ENCODE measurements around the gene GALM. TPM values are rescaled to one million over a fixed set of nuclear protein-coding genes. Genes with fewer than 3 reads are reported as not detected.

GALM gene
- total and polyA plus RNA-seq, 2 donors from 2014 or later: 17.9 to 79.9 TPM

DNA sequence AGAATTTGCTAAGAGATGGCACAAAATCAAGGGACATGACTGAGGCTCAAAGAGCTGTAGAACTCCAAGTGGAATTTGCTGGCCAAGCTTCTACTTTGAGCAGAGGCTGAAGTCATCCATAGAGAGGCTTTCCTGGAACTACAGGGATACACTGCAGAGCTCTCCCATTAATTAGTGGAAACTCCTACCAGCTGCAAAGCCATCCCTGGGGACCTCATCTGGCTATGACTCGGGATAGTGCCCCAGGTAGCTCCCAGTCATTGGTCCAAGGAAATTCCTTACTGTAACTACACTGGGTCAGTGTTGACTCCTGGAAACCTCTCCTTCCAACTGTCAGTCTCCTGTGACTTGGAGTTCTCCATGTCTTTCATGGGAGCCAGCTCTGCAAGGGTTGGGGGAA, 10.5 kb upstream of the GALM start:
- Histone ChIP-seq H3K4me3 (ENCODE audit: low read length in 3 of 3) (no peak overlapping the region), H3K27ac (ENCODE audit: low read depth in 2 of 2, low read length in 2 of 2) (no peak overlapping the region), H3K36me3 (ENCODE audit: control insufficient read depth in 2 of 3, insufficient read depth in 3 of 3, low read length in 3 of 3) (no peaks in the 10 kb centered on the region), H3K9ac (ENCODE audit: low read length in 3 of 3) (no peak overlapping the region), H3K4me1 (ENCODE audit: control insufficient read depth in 2 of 3, insufficient read depth in 2 of 3, low read depth in 1 of 3, low read length in 3 of 3) (no peaks in the 10 kb centered on the region), H3K27me3 (ENCODE audit: control insufficient read depth, insufficient read depth, low read length) (no peaks in the 10 kb centered on the region), H3K9me3 (ENCODE audit: control insufficient read depth in 2 of 3, insufficient read depth in 1 of 3, low read length in 3 of 3) (no peaks in the 10 kb centered on the region)
- FAIRE-seq (no peak), DNase-seq (no peak)
- TF ChIP-seq, protein P1, sequence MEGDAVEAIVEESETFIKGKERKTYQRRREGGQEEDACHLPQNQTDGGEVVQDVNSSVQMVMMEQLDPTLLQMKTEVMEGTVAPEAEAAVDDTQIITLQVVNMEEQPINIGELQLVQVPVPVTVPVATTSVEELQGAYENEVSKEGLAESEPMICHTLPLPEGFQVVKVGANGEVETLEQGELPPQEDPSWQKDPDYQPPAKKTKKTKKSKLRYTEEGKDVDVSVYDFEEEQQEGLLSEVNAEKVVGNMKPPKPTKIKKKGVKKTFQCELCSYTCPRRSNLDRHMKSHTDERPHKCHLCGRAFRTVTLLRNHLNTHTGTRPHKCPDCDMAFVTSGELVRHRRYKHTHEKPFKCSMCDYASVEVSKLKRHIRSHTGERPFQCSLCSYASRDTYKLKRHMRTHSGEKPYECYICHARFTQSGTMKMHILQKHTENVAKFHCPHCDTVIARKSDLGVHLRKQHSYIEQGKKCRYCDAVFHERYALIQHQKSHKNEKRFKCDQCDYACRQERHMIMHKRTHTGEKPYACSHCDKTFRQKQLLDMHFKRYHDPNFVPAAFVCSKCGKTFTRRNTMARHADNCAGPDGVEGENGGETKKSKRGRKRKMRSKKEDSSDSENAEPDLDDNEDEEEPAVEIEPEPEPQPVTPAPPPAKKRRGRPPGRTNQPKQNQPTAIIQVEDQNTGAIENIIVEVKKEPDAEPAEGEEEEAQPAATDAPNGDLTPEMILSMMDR (IDR thresholded peaks at IDR 0.05; ENCODE audit: borderline replicate concordance, extremely low read depth, insufficient read depth): no peak
- intact Hi-C loops (cut with DNase I): no loop called here

DNA sequence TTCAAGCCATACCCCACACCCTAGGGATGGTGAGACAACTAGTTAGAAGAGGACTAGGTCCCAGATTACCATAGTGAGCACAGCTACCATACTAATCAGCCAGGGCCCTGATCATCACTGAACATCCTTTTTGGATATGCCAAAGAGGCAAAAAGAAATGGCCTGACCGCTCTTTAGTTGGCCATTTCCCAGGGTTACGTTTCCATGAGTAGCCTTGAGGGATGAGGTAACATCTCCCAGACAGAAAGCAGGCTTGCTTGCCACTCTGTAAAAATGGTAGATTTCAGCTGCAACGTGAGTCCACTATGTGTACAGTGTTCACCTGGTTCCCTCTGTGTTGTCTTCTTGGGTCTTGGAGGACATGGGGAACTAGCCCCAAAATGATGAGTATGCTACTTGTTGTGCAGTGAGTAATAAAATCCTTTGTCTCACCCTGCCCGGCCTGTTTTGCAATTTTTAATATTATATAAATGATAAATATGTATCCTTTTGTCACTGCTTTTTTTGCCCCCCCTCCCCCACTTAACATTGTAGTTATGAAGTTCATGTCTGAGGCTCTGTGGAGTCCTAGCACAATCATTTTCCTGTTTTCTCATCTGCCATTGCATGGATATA, 8.9 kb upstream of the GALM start:
- TF ChIP-seq, protein P1 (IDR thresholded peaks at IDR 0.05; ENCODE audit: borderline replicate concordance, extremely low read depth, insufficient read depth): no peak
- no peak for FAIRE-seq
- Histone ChIP-seq H3K27me3 (ENCODE audit: control insufficient read depth, insufficient read depth, low read length) (no peaks in the 10 kb centered on the region), H3K9ac (ENCODE audit: low read length in 3 of 3) (no peak overlapping the region), H3K36me3 (ENCODE audit: control insufficient read depth in 2 of 3, insufficient read depth in 3 of 3, low read length in 3 of 3) (no peaks in the 10 kb centered on the region), H3K4me1 (ENCODE audit: control insufficient read depth in 2 of 3, insufficient read depth in 2 of 3, low read depth in 1 of 3, low read length in 3 of 3) (no peaks in the 10 kb centered on the region), H3K27ac (ENCODE audit: low read depth in 2 of 2, low read length in 2 of 2) (no peak overlapping the region), H3K9me3 (ENCODE audit: control insufficient read depth in 2 of 3, insufficient read depth in 1 of 3, low read length in 3 of 3) (no peaks in the 10 kb centered on the region), H3K4me3 (ENCODE audit: low read length in 3 of 3) (no peak overlapping the region)
- no peak for DNase-seq
- intact Hi-C loops (cut with DNase I): no loop called here

DNA sequence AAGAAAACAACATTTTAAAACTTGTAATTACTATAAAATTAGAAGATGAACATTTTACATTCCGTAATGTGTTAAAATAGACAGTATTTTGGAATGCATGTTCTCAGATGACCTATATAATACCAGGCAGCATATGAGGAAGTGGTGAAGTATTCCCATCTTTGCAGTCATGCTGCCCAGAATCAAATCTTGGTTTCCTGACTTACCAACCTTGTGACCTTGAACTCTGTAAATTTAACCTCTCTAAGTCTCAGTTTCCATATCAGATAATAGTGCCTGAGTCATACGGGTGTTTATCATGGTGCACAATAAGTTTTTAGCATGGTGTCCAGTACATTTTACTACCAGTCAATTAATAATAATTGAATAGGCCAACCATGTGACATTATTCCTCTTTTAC, 7.3 kb upstream of the GALM start:
- H3K27me3 ChIP-seq (ENCODE audit: control insufficient read depth, insufficient read depth, low read length): no peaks in the 10 kb centered on the region
- TF ChIP-seq, protein P1 (IDR thresholded peaks at IDR 0.05; ENCODE audit: borderline replicate concordance, extremely low read depth, insufficient read depth): no peak
- H3K9ac ChIP-seq (ENCODE audit: low read length in 3 of 3): no peak overlapping the region
- intact Hi-C loops (cut with DNase I): no loop called here
- H3K27ac ChIP-seq (ENCODE audit: low read depth in 2 of 2, low read length in 2 of 2): no peak overlapping the region
- no peaks in the 10 kb centered on the region for H3K36me3 ChIP-seq (ENCODE audit: control insufficient read depth in 2 of 3, insufficient read depth in 3 of 3, low read length in 3 of 3)
- no peaks in the 10 kb centered on the region for H3K9me3 ChIP-seq (ENCODE audit: control insufficient read depth in 2 of 3, insufficient read depth in 1 of 3, low read length in 3 of 3)
- DNase-seq (no peak), FAIRE-seq (no peak)
- no peaks in the 10 kb centered on the region for H3K4me1 ChIP-seq (ENCODE audit: control insufficient read depth in 2 of 3, insufficient read depth in 2 of 3, low read depth in 1 of 3, low read length in 3 of 3)
- no peak overlapping the region for H3K4me3 ChIP-seq (ENCODE audit: low read length in 3 of 3)

DNA sequence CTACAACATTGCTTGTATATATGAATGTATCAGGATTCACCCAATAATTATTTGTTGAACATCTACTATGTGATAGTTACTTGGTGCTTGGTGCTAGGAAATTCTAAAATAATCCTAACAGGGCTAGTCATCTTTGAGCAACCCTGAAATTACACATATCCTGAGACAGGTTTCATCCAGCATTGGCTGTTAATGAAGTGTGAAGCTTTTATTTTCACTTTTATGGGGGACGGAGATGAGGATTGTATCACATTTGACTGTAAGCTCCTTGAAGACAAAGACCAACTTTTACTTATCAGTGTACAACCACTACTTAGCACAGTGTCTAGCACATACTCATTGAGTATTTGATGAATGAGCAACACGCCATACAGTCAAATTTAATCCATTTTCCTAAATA, 6.8 kb upstream of the GALM start:
- Histone ChIP-seq H3K4me1 (ENCODE audit: control insufficient read depth in 2 of 3, insufficient read depth in 2 of 3, low read depth in 1 of 3, low read length in 3 of 3) (no peaks in the 10 kb centered on the region), H3K27ac (ENCODE audit: low read depth in 2 of 2, low read length in 2 of 2) (no peak overlapping the region), H3K9ac (ENCODE audit: low read length in 3 of 3) (no peak overlapping the region), H3K9me3 (ENCODE audit: control insufficient read depth in 2 of 3, insufficient read depth in 1 of 3, low read length in 3 of 3) (no peaks in the 10 kb centered on the region), H3K36me3 (ENCODE audit: control insufficient read depth in 2 of 3, insufficient read depth in 3 of 3, low read length in 3 of 3) (no peaks in the 10 kb centered on the region), H3K4me3 (ENCODE audit: low read length in 3 of 3) (no peak overlapping the region), H3K27me3 (ENCODE audit: control insufficient read depth, insufficient read depth, low read length) (no peaks in the 10 kb centered on the region)
- TF ChIP-seq, protein P1 (IDR thresholded peaks at IDR 0.05; ENCODE audit: borderline replicate concordance, extremely low read depth, insufficient read depth): no peak
- intact Hi-C loops (cut with DNase I): no loop called here
- FAIRE-seq: no peak
- no peak for DNase-seq
